ENCODE data around the gene GLCCI1.

Gene GLCCI1

GRCh38 chr7:8126601-8127167 is 158.1 kb downstream of the GLCCI1 start:
- H3K27me3 ChIP-seq (ENCODE audit: low read length), result no peaks in the 10 kb centered on the region
- no peaks in the 10 kb centered on the region for H3K9me2 ChIP-seq (replicated peaks; ENCODE audit: insufficient read depth, low read length)
- no peaks in the 10 kb centered on the region for H3F3A ChIP-seq (ENCODE audit: insufficient read depth)
- no peak overlapping the region for H3K9ac ChIP-seq (ENCODE audit: low read length)
- no peaks in the 10 kb centered on the region for H4K20me1 ChIP-seq (ENCODE audit: low read depth, low read length)
- no peak overlapping the region for H2AFZ ChIP-seq (ENCODE audit: low read depth, low read length, severe bottlenecking)
- H3K4me3 ChIP-seq (ENCODE audit: insufficient read depth, low read length, poor library complexity, severe bottlenecking), result no peak overlapping the region
- TF ChIP-seq EZH2phosphoT487 (conservative IDR thresholded peaks at IDR 0.05; ENCODE audit: low read length) (no peak), CTCF (IDR thresholded peaks at IDR 0.05; ENCODE audit: insufficient read depth, low read length, poor library complexity, severe bottlenecking) (no peak)
- no peaks in the 10 kb centered on the region for H3K9me3 ChIP-seq (ENCODE audit: insufficient read depth, low read length)
- H3K4me2 ChIP-seq (ENCODE audit: low read depth, low read length, poor library complexity, severe bottlenecking), result no peak overlapping the region
- no peaks in the 10 kb centered on the region for H3K36me3 ChIP-seq (ENCODE audit: low read length)
- no peaks in the 10 kb centered on the region for H3K79me2 ChIP-seq (ENCODE audit: insufficient read depth, low read length)
- H3K27ac ChIP-seq (ENCODE audit: low read depth, low read length), result no peak overlapping the region

- Histone ChIP-seq H4K20me1 (ENCODE audit: low read depth, low read length) (no peaks in the 10 kb centered on the region), H3K9me3 (ENCODE audit: insufficient read depth, low read length) (no peaks in the 10 kb centered on the region), H3K79me2 (ENCODE audit: insufficient read depth, low read length) (no peaks in the 10 kb centered on the region), H3K27me3 (ENCODE audit: low read length) (no peaks in the 10 kb centered on the region), H3K36me3 (ENCODE audit: low read length) (no peaks in the 10 kb centered on the region), H3K4me2 (ENCODE audit: low read depth, low read length, poor library complexity, severe bottlenecking) (no peak overlapping the region), H3K9ac (ENCODE audit: low read length) (no peak overlapping the region), H3K9me2 (replicated peaks; ENCODE audit: insufficient read depth, low read length) (no peaks in the 10 kb centered on the region), H3K4me3 (ENCODE audit: insufficient read depth, low read length, poor library complexity, severe bottlenecking) (no peak overlapping the region), H2AFZ (ENCODE audit: low read depth, low read length, severe bottlenecking) (peak overlapping the region; percentile 0), H3K27ac (ENCODE audit: low read depth, low read length) (no peak overlapping the region), H3F3A (ENCODE audit: insufficient read depth) (no peaks in the 10 kb centered on the region)
- TF ChIP-seq EZH2phosphoT487 (conservative IDR thresholded peaks at IDR 0.05; ENCODE audit: low read length) (no peak), CTCF (IDR thresholded peaks at IDR 0.05; ENCODE audit: insufficient read depth, low read length, poor library complexity, severe bottlenecking) (no peak)
Measured at GRCh38 chr7:8128449-8129317, 160.1 kb downstream of the GLCCI1 start.

- H3K4me2 ChIP-seq (ENCODE audit: low read depth, low read length, poor library complexity, severe bottlenecking), result no peak overlapping the region
- H2AFZ ChIP-seq (ENCODE audit: low read depth, low read length, severe bottlenecking), result no peak overlapping the region
- H3F3A ChIP-seq (ENCODE audit: insufficient read depth), result no peaks in the 10 kb centered on the region
- no peak overlapping the region for H3K9ac ChIP-seq (ENCODE audit: low read length)
- TF ChIP-seq CTCF (IDR thresholded peaks at IDR 0.05; ENCODE audit: insufficient read depth, low read length, poor library complexity, severe bottlenecking), result no peak
- TF ChIP-seq EZH2phosphoT487 (conservative IDR thresholded peaks at IDR 0.05; ENCODE audit: low read length), result no peak
- H3K27me3 ChIP-seq (ENCODE audit: low read length), result no peaks in the 10 kb centered on the region
- H3K9me3 ChIP-seq (ENCODE audit: insufficient read depth, low read length), result no peaks in the 10 kb centered on the region
- no peak overlapping the region for H3K27ac ChIP-seq (ENCODE audit: low read depth, low read length)
- no peaks in the 10 kb centered on the region for H3K9me2 ChIP-seq (replicated peaks; ENCODE audit: insufficient read depth, low read length)
- no peaks in the 10 kb centered on the region for H4K20me1 ChIP-seq (ENCODE audit: low read depth, low read length)
- no peak overlapping the region for H3K4me3 ChIP-seq (ENCODE audit: insufficient read depth, low read length, poor library complexity, severe bottlenecking)
- H3K79me2 ChIP-seq (ENCODE audit: insufficient read depth, low read length), result no peaks in the 10 kb centered on the region
- H3K36me3 ChIP-seq (ENCODE audit: low read length), result no peaks in the 10 kb centered on the region
Measured at GRCh38 chr7:8129318-8129659, 160.7 kb downstream of the GLCCI1 start.
